GM19372 (cell line): Measurements from ENCODE around the gene ACSM3.
A peak's percentile ranks its signal among the peaks of the same experiment; 100 is the strongest.
"Not testable (repeated sequence)": the region's sequence is repeated elsewhere in the genome, so short reads cannot be mapped to it uniquely, and the experiment has no call there.

ENCODE experiments used
- ATAC-seq: cut with Tn5 transposase; IDR thresholded peaks from one replicate; pipeline ENCODE4 v1.9.1; 2021; ENCODE audit warnings: mild to moderate bottlenecking, low read depth, moderate library complexity; ENCODE audit not compliant: unreplicated experiment

ACSM3 gene

DNA sequence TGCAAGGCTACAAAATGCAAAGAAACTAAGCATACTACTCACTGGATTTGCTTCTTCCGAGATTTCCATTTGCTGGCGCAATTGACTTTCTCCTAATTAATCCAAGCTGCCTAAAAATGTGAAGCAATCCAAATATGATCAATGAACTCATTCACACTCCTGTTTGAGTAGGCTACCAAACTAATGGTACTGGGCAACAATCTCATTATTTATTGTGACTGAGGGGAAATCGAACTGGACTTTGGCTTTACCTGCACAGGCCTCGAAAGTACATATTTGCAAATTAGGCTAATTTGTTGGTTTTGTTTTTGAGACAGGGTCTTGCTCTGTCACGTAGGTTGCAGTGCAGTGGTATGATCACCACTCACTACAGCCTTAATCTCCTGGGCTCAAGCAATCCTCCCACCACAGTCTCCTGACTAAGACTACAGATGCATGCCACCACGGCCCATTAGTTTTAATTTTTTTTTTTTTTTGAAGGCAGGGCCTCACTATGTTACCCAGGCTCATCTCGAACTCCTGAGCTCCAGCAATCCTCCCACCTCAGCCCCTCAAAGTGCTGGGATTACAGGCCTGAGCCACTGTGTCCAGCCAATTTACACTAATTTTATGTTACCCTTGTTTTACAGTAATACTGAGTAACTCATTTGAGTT is 39.9 kb downstream of the ACSM3 start:
- no peak for ATAC-seq

- not testable (repeated sequence) for ATAC-seq
Measured at GRCh38 chr16:20805684-20806167, 41.9 kb downstream of the ACSM3 start.

DNA sequence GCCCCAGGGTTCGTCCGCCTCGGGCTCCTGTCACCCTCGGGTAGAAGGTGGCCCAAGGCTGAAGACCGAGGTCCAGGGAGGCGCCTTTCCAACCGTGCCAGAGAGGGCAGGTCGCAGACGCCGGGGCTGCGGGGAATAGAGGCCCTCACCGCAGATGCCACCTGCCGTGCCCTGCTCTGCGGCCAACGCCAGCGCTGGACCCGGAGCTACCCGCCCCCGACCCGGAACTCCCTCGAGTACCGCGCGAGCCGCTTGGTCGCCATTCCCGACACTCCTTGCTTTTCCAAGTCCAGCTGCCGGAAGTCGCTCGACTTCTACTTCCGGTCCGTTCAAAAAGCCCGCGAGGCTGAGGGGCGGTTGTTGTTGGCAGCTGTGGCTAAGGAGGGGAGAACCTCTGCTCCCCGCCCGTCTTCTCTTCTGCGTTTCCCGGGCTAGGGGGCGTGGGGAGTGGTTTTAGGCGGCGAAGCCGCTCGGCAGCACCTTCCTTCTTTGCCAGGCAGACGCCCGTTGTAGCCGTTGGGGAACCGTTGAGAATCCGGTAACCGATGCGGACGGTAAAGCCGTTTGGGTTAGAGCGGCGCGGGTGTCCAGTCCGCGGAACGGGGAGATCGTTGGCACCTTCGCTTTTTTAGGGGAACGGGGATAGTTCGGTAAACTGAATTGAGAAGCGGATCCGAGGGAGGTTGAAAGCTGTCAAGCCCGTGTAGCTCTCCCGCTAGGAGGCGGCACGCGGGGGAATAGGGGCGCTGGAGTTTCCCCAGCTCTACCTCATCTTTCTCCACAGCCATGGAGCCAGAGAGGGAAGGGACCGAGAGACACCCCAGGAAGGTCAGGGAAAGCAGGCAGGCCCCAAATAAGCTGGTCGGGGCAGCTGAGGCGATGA is 42.6 kb downstream of the ACSM3 start, which contains the start of the genes ERI2 and REXO5:
Gene ERI2, minus strand, starts transcription at position 305 of the 883 bp plus-strand sequence. Its CDS starts 42 bp downstream, at position 263.
Gene REXO5, plus strand, starts transcription at position 360 of the 883 bp plus-strand sequence. Its CDS starts 427 bp downstream, at position 787.
- ATAC-seq: peak; percentile 84

GRCh38 chr16:20807862-20808261 is 44.0 kb downstream of the ACSM3 start:
- ATAC-seq: no peak

DNA sequence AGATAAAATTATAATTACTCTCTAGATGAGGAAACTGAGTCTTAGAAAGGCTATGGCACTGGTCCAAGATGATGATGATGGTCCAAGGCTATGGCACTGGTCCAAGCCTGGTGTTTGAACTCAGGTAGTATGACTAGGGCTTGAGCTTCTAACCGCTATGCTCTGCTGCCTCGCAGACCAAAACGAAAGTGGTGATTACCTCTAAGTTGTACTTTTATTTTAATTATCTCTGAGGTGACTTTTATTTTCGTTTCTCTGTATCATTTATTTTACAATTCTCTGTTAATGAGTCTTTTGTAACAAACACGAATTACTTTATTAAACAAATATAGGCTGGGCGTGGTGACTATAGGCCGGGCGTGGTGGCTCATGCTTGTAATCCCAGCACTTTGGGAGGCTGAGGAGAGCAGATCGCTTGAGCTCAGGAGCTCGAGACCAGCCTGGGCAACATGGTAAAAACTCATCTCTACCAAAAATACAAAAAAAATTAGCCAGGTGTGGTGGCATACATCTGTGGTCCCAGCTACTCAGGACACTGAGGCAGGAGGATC is 48.1 kb downstream of the ACSM3 start:
- ATAC-seq: no peak

GRCh38 chr16:20812510-20812909 is 48.7 kb downstream of the ACSM3 start:
- no peak for ATAC-seq

GRCh38 chr16:20814784-20815183 is 51.0 kb downstream of the ACSM3 start:
- ATAC-seq: no peak

GRCh38 chr16:20818929-20819585 is 55.2 kb downstream of the ACSM3 start:
- ATAC-seq: no peak

- ATAC-seq: no peak
Measured at GRCh38 chr16:20821682-20822081, 57.9 kb downstream of the ACSM3 start.

DNA sequence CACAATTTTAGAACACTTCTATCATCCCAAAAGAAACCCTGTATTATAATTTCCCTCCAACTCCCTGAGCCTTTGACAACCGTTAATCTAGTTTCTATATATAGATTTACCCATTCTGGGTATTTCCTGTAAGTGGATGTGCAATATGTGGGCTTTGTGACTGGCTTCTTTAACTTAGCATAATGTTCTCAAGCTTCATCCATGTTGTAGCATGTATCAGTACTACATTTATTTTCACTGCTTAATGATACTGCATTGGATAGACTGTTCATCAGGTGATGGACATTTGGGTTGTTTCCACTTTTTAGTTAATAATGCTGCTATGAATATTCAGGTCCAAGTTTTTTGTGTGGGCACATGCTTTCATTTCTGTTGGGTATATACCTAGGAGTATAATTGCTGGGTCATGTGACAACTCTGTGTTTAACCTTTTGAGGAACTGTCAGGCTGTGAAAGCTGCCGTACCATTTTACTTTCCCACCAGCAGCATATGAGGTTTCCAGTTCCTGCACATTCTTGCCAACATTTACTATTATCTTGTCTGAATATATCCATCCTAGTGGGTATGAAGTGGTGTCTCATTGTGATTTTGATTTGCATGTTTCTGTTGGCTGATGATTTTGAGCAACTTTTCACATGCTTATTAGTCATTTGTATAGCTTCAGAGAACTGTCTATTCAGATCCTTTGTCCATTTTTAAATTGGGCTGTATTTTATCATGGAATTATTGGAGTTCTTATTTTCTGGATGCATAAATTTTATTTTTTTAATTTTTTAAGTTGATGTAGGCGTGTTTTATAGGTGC is 58.9 kb downstream of the ACSM3 start:
- ATAC-seq: no peak

GRCh38 chr16:20826039-20826566 is 62.3 kb downstream of the ACSM3 start:
- no peak for ATAC-seq

GRCh38 chr16:20829536-20829935 is 65.7 kb downstream of the ACSM3 start:
- no peak for ATAC-seq

- ATAC-seq: no peak
Measured at GRCh38 chr16:20830372-20830771, 66.6 kb downstream of the ACSM3 start.

DNA sequence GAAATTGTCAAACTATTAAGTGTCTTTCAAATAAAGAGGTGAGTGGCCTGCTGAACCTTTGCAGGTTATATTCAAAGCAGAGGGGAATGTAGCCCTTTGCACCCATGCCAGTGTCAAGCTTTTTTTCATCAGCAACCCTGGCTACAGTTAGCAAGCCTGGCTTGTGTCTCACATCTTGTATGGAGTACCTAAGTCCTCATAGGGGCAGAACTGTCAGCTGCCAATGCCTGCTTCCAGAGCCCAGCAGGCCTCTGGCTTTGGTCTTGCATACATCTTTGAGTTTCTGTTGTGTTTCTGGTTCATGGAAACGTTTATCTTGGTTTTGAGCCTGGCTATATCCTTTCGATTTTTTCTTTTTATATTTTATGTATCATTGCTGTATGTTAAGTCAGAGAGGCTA is 69.3 kb downstream of the ACSM3 start:
- ATAC-seq: no peak

- no peak for ATAC-seq
Measured at GRCh38 chr16:20838240-20838639, 74.4 kb downstream of the ACSM3 start.

GRCh38 chr16:20839504-20839903 is 75.7 kb downstream of the ACSM3 start:
- ATAC-seq: no peak

GRCh38 chr16:20844054-20844453 is 80.2 kb downstream of the ACSM3 start:
- ATAC-seq: no peak

- no peak for ATAC-seq
Measured at GRCh38 chr16:20844588-20844987, 80.8 kb downstream of the ACSM3 start.

GRCh38 chr16:20846030-20846429 is 82.2 kb downstream of the ACSM3 start:
- ATAC-seq: no peak

DNA sequence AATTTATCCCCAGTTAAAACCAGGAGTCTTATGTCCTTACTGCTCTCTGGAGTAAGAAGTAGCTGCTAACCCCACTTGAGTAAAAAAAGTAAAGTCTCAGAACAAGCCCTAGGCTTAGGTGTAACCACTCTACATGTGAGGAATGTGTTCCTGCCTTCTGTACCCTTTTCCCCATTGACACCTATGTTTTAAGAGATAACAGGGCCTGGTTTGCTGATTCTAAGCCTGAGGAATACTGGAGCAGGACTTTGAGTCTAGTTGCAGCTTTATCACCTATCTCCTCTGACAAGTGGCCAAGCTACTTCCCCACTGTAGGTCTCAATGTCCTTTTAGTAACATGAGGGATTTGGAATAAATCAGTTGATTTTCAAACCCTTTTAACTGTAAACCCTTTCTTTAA is 82.7 kb downstream of the ACSM3 start:
- ATAC-seq: no peak
